WTC11 (cell line): ENCODE data around the gene LNX2. TPM values are rescaled to one million over a fixed set of nuclear protein-coding genes. Genes with fewer than 3 reads are reported as not detected.

Experiments used
- ATAC-seq: fragments of 200-7000 bp; cut with Tn5 transposase; 2 replicates; pipeline ENCODE4 v1.10.0; 2021; ENCODE audit warnings: mild to moderate bottlenecking, moderate library complexity
- CTCF ChIA-PET: fragments of 300-600 bp; sonication (Branson Sonifier 250); formaldehyde crosslinking; loops from one replicate; lab custom pipeline; 2021; ENCODE audit warnings: antibody characterized with exemption; lab: Charles Lee
- POLR2A ChIA-PET: fragments of 350-600 bp; sonication (Branson Sonifier 250); formaldehyde crosslinking; loops from one replicate; lab custom pipeline; 2021; ENCODE audit warnings: antibody characterized with exemption; lab: Charles Lee
- DNase-seq: peaks from one replicate; pipeline ENCODE4 v3.0.0; 2021; ENCODE audit warnings: low spot score
- H3K27ac Mint-ChIP-seq: 2 replicates; pipeline ENCODE4 v1.8.0; 2021; ENCODE audit warnings: mixed read lengths
- H3K27me3 Mint-ChIP-seq: 2 replicates; pipeline ENCODE4 v1.8.0; 2021; ENCODE audit warnings: low read depth, mild to moderate bottlenecking, moderate library complexity, mixed read lengths
- H3K36me3 Mint-ChIP-seq: 2 replicates; pipeline ENCODE4 v1.8.0; 2021; ENCODE audit warnings: mixed read lengths
- H3K4me1 Mint-ChIP-seq: 2 replicates; pipeline ENCODE4 v1.8.0; 2022; ENCODE audit warnings: mixed read lengths
- H3K4me3 Mint-ChIP-seq: 2 replicates; pipeline ENCODE4 v1.8.0; 2021; ENCODE audit warnings: mild to moderate bottlenecking, moderate library complexity, mixed read lengths
- H3K9me3 Mint-ChIP-seq: 2 replicates; pipeline ENCODE4 v1.8.0; 2021; ENCODE audit warnings: mixed read lengths
- CREM ChIP-seq: sonication (generic); formaldehyde crosslinking; IDR thresholded peaks from 2 replicates; pipeline ENCODE4 v1.8.1; 2022; ENCODE audit warnings: mild to moderate bottlenecking, missing genetic modification reagents, moderate library complexity
- FOXJ3 ChIP-seq: sonication (generic); formaldehyde crosslinking; IDR thresholded peaks from 2 replicates; pipeline ENCODE4 v1.9.0; 2021; ENCODE audit warnings: missing genetic modification reagents, mild to moderate bottlenecking, borderline replicate concordance
- FOXP1 ChIP-seq: sonication (generic); formaldehyde crosslinking; IDR thresholded peaks from 2 replicates; pipeline ENCODE4 v1.8.0; 2022; ENCODE audit warnings: missing genetic modification reagents, mild to moderate bottlenecking, moderate library complexity, borderline replicate concordance
- NR2C2 ChIP-seq: sonication (generic); formaldehyde crosslinking; IDR thresholded peaks from 2 replicates; pipeline ENCODE4 v1.8.0; 2022; ENCODE audit warnings: mild to moderate bottlenecking, missing genetic modification reagents
- TEAD1 ChIP-seq: sonication (generic); formaldehyde crosslinking; IDR thresholded peaks from 2 replicates; pipeline ENCODE4 v1.8.0; 2022; ENCODE audit warnings: mild to moderate bottlenecking, missing genetic modification reagents
- ZNF138 ChIP-seq: sonication (generic); formaldehyde crosslinking; conservative IDR thresholded peaks from 2 replicates; pipeline ENCODE4 v1.8.1; 2022; ENCODE audit warnings: mild to moderate bottlenecking, moderate library complexity, missing genetic modification reagents
- ZNF219 ChIP-seq: sonication (generic); formaldehyde crosslinking; IDR thresholded peaks from 2 replicates; pipeline ENCODE4 v1.8.0; 2023; ENCODE audit warnings: missing genetic modification reagents, mild to moderate bottlenecking, borderline replicate concordance
- ZNF263 ChIP-seq: sonication (generic); formaldehyde crosslinking; IDR thresholded peaks from 2 replicates; pipeline ENCODE4 v1.8.1; 2022; ENCODE audit warnings: low read depth, mild to moderate bottlenecking, moderate library complexity, missing genetic modification reagents
- total RNA-seq: library from RNA; stranded (reverse); gene quantifications from 3 replicates; pipeline ENCODE4 v1.2.3, GENCODE V29; 2021
- TF ChIP-seq, protein P1 (sequence below): fragments of 250-450 bp; sonication (Bioruptor Pico); conservative IDR thresholded peaks from 2 replicates; pipeline ENCODE4 v1.9.0; 2021; ENCODE audit warnings: mild to moderate bottlenecking
- TF ChIP-seq, protein P2 (sequence below): sonication (generic); formaldehyde crosslinking; IDR thresholded peaks from 2 replicates; pipeline ENCODE4 v1.8.1; 2023; ENCODE audit warnings: mild to moderate bottlenecking, missing genetic modification reagents, borderline replicate concordance
- TF ChIP-seq, protein P3 (sequence below): sonication (generic); formaldehyde crosslinking; IDR thresholded peaks from 2 replicates; pipeline ENCODE4 v1.8.1; 2023; ENCODE audit warnings: mild to moderate bottlenecking, moderate library complexity, missing genetic modification reagents
- TF ChIP-seq, protein P4 (sequence below): sonication (generic); formaldehyde crosslinking; IDR thresholded peaks from 2 replicates; pipeline ENCODE4 v1.8.1; 2023; ENCODE audit warnings: mild to moderate bottlenecking, missing genetic modification reagents
- TF ChIP-seq, protein P5 (sequence below): sonication (generic); formaldehyde crosslinking; IDR thresholded peaks from 2 replicates; pipeline ENCODE4 v1.8.0; 2023; ENCODE audit warnings: missing genetic modification reagents
- TF ChIP-seq, protein P6 (sequence below): sonication (generic); formaldehyde crosslinking; IDR thresholded peaks from 2 replicates; pipeline ENCODE4 v1.8.1; 2023; ENCODE audit warnings: mild to moderate bottlenecking, missing genetic modification reagents, moderate library complexity
- TF ChIP-seq, protein P7 (sequence below): sonication (generic); formaldehyde crosslinking; IDR thresholded peaks from 2 replicates; pipeline ENCODE4 v1.8.1; 2022; ENCODE audit warnings: missing genetic modification reagents, borderline replicate concordance
- TF ChIP-seq, protein P8 (sequence below): sonication (generic); formaldehyde crosslinking; IDR thresholded peaks from 2 replicates; pipeline ENCODE4 v1.8.0; 2022; ENCODE audit warnings: mild to moderate bottlenecking, missing genetic modification reagents

The LNX2 gene
- total RNA-seq, 1 experiment from 2014 or later: 10.1 TPM

DNA sequence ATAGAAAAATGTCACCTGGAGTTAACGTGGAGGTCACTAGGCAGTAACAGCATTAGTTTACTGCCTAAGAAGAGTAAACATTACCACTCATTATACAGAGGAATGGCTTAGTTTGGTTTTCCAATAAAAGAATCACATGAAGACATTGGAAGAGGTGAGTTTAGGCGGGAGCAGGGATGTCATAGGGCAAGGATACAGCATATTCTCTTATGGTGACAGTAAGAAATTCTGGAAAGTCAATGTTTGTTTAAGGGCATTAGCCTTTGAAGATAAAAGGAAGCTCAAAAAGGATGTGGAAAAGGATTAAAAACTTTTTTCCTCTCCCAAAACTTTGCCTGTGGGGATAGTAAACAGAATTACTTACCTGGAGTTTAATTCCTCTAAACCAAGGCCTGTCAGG, 5.5 kb upstream of the LNX2 start:
- H3K27me3 Mint-ChIP-seq: no peaks in the 10 kb centered on the region
- CTCF ChIA-PET: interaction anchor here (1.0 kb wide), 1 partner anchor 204 kb away, joined by 3 read pairs; no protein-coding TSS in a partner anchor
- no peak overlapping the region for H3K4me3 Mint-ChIP-seq
- H3K27ac Mint-ChIP-seq: no peak overlapping the region
- no peak for ATAC-seq
- TF ChIP-seq, protein P1, sequence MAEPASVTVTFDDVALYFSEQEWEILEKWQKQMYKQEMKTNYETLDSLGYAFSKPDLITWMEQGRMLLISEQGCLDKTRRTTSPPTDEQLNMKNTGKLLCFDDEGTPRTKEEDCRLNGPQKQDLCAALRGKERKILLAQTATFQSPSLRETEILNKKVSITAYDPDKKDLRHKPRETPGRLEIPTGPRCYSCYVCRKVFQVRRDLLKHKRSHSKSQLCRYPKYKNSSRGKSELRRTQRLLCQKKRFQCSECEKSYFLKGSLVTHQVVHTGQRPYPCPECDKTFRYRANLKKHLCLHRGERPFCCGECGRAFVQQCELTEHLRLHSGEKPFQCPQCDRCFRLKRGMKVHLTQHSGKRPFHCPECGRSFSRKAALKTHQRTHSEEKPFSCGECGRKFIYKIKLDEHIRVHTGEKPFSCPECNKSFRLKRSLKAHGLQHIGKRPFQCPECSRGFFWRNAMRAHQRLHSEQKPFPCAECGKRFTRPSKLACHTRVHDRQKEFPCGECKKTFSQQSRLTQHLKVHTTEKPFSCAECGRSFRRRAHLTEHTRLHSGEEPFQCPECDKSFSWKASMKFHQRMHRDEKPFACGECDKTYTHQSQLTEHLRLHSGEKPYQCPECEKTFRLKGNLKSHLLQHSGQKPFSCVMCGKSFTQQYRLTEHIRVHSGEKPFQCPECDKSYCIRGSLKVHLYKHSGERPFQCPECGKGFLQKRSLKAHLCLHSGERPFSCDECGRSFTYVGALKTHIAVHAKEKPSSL (CRISPR knock-in tag): no peak
- TF ChIP-seq TEAD1 (no peak), NR2C2 (CRISPR knock-in tag) (no peak), ZNF219 (CRISPR knock-in tag) (no peak), CREM (CRISPR knock-in tag) (no peak), ZNF263 (CRISPR knock-in tag) (no peak), FOXJ3 (CRISPR knock-in tag) (no peak), FOXP1 (CRISPR knock-in tag) (no peak), ZNF138 (CRISPR knock-in tag) (no peak)
- TF ChIP-seq, protein P2, sequence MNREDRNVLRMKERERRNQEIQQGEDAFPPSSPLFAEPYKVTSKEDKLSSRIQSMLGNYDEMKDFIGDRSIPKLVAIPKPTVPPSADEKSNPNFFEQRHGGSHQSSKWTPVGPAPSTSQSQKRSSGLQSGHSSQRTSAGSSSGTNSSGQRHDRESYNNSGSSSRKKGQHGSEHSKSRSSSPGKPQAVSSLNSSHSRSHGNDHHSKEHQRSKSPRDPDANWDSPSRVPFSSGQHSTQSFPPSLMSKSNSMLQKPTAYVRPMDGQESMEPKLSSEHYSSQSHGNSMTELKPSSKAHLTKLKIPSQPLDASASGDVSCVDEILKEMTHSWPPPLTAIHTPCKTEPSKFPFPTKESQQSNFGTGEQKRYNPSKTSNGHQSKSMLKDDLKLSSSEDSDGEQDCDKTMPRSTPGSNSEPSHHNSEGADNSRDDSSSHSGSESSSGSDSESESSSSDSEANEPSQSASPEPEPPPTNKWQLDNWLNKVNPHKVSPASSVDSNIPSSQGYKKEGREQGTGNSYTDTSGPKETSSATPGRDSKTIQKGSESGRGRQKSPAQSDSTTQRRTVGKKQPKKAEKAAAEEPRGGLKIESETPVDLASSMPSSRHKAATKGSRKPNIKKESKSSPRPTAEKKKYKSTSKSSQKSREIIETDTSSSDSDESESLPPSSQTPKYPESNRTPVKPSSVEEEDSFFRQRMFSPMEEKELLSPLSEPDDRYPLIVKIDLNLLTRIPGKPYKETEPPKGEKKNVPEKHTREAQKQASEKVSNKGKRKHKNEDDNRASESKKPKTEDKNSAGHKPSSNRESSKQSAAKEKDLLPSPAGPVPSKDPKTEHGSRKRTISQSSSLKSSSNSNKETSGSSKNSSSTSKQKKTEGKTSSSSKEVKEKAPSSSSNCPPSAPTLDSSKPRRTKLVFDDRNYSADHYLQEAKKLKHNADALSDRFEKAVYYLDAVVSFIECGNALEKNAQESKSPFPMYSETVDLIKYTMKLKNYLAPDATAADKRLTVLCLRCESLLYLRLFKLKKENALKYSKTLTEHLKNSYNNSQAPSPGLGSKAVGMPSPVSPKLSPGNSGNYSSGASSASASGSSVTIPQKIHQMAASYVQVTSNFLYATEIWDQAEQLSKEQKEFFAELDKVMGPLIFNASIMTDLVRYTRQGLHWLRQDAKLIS: no peak
- TF ChIP-seq, protein P3, sequence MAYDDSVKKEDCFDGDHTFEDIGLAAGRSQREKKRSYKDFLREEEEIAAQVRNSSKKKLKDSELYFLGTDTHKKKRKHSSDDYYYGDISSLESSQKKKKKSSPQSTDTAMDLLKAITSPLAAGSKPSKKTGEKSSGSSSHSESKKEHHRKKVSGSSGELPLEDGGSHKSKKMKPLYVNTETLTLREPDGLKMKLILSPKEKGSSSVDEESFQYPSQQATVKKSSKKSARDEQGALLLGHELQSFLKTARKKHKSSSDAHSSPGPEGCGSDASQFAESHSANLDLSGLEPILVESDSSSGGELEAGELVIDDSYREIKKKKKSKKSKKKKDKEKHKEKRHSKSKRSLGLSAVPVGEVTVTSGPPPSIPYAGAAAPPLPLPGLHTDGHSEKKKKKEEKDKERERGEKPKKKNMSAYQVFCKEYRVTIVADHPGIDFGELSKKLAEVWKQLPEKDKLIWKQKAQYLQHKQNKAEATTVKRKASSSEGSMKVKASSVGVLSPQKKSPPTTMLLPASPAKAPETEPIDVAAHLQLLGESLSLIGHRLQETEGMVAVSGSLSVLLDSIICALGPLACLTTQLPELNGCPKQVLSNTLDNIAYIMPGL (CRISPR knock-in tag): no peak
- TF ChIP-seq, protein P4, sequence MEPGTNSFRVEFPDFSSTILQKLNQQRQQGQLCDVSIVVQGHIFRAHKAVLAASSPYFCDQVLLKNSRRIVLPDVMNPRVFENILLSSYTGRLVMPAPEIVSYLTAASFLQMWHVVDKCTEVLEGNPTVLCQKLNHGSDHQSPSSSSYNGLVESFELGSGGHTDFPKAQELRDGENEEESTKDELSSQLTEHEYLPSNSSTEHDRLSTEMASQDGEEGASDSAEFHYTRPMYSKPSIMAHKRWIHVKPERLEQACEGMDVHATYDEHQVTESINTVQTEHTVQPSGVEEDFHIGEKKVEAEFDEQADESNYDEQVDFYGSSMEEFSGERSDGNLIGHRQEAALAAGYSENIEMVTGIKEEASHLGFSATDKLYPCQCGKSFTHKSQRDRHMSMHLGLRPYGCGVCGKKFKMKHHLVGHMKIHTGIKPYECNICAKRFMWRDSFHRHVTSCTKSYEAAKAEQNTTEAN (CRISPR knock-in tag): no peak
- TF ChIP-seq, protein P5, sequence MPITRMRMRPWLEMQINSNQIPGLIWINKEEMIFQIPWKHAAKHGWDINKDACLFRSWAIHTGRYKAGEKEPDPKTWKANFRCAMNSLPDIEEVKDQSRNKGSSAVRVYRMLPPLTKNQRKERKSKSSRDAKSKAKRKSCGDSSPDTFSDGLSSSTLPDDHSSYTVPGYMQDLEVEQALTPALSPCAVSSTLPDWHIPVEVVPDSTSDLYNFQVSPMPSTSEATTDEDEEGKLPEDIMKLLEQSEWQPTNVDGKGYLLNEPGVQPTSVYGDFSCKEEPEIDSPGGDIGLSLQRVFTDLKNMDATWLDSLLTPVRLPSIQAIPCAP: no peak
- TF ChIP-seq, protein P6, sequence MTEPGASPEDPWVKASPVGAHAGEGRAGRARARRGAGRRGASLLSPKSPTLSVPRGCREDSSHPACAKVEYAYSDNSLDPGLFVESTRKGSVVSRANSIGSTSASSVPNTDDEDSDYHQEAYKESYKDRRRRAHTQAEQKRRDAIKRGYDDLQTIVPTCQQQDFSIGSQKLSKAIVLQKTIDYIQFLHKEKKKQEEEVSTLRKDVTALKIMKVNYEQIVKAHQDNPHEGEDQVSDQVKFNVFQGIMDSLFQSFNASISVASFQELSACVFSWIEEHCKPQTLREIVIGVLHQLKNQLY (CRISPR knock-in tag): no peak
- TF ChIP-seq, protein P7, sequence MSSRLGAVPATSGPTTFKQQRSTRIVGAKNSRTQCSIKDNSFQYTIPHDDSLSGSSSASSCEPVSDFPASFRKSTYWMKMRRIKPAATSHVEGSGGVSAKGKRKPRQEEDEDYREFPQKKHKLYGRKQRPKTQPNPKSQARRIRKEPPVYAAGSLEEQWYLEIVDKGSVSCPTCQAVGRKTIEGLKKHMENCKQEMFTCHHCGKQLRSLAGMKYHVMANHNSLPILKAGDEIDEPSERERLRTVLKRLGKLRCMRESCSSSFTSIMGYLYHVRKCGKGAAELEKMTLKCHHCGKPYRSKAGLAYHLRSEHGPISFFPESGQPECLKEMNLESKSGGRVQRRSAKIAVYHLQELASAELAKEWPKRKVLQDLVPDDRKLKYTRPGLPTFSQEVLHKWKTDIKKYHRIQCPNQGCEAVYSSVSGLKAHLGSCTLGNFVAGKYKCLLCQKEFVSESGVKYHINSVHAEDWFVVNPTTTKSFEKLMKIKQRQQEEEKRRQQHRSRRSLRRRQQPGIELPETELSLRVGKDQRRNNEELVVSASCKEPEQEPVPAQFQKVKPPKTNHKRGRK (CRISPR knock-in tag): no peak
- TF ChIP-seq, protein P8, sequence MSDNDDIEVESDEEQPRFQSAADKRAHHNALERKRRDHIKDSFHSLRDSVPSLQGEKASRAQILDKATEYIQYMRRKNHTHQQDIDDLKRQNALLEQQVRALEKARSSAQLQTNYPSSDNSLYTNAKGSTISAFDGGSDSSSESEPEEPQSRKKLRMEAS (CRISPR knock-in tag): no peak
- POLR2A ChIA-PET: no interaction called here
- peaks cover 28% of the 10 kb centered on the region for H3K36me3 Mint-ChIP-seq
- no peak for DNase-seq
- H3K9me3 Mint-ChIP-seq: no peaks in the 10 kb centered on the region
- peaks cover 36% of the 10 kb centered on the region for H3K4me1 Mint-ChIP-seq
